ENCODE measurements around the gene NRCAM.

Gene NRCAM

DNA sequence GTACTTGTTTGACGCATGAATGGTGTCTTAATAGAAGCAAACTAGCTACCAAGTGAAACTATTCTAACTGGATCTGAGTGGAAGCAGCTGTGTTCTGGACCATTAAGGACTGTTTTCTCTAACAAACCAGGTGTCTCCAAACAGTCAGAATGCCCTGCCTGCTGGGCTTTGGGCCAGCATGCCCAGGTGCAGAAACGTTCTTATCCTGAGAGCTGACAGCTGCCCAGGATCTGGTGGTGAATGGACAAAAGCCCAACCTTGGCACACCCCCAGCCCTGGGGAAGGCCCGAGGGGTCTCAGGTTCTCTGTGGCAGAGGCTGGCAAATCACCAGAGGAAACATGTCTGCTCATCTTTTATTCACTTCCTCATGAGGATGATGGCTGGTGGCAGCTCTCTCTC, 277.8 kb downstream of the NRCAM start:
- no peak overlapping the region for H3K9ac ChIP-seq (ENCODE audit: low read length)
- no peak overlapping the region for H3K23ac ChIP-seq (ENCODE audit: low read length)
- no peak overlapping the region for H4K8ac ChIP-seq (ENCODE audit: low read depth, low read length)
- H3K4me1 ChIP-seq (ENCODE audit: control insufficient read depth, low read depth, low read length): no peaks in the 10 kb centered on the region
- no peak for DNase-seq
- H3K4me2 ChIP-seq (ENCODE audit: low read length): no peak overlapping the region
- H3K4me3 ChIP-seq (ENCODE audit: low read length): no peak overlapping the region
- H3K27ac ChIP-seq (ENCODE audit: low read depth, low read length): no peak overlapping the region
- no peaks in the 10 kb centered on the region for H3K79me2 ChIP-seq (ENCODE audit: control insufficient read depth, insufficient read depth, low read length)
- no peak overlapping the region for H2AK5ac ChIP-seq (ENCODE audit: low read length)
- no peak overlapping the region for H3K4ac ChIP-seq (ENCODE audit: low read depth, low read length)
- H2BK120ac ChIP-seq (ENCODE audit: low read depth, low read length): no peak overlapping the region
- H4K5ac ChIP-seq (ENCODE audit: low read length): no peak overlapping the region
- no peaks in the 10 kb centered on the region for H3K79me1 ChIP-seq (ENCODE audit: low read length)
- no peaks in the 10 kb centered on the region for H3K27me3 ChIP-seq (ENCODE audit: insufficient read depth, low read length, poor library complexity)
- no peak overlapping the region for H3K18ac ChIP-seq (ENCODE audit: low read length)
- H3K36me3 ChIP-seq (ENCODE audit: control insufficient read depth, insufficient read depth, low read length): no peaks in the 10 kb centered on the region
- no peak overlapping the region for H2BK15ac ChIP-seq (replicated peaks; ENCODE audit: low read depth)
- H3K56ac ChIP-seq (ENCODE audit: low read length): no peak overlapping the region
- H2BK5ac ChIP-seq (ENCODE audit: low read length): no peak overlapping the region
- no CpG with 5 or more reads among the region's 3 CpGs for WGBS (ENCODE audit: extremely low coverage, insufficient coverage, low lambda C conversion rate)

DNA sequence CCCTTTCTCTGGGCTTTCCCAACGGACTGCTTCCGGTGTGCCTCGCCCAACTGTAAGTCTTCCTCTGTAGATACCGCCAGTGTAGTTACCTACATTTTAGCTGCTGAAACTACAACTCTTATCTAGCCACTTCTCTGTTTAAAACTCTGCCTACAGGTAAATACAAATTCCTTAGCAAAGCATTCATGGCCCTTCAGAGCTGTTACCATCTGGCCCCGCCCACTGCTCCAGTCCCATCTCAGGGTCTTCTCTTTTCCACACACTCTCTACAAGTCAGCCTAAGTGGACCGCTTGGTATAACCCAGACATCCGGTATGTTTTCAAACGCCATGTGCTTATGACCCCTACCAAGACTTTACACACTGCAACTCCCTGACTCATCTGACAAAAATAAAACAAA, 285.1 kb downstream of the NRCAM start:
- Histone ChIP-seq H3K56ac (ENCODE audit: low read length) (no peak overlapping the region), H3K4me1 (ENCODE audit: control insufficient read depth, low read depth, low read length) (no peaks in the 10 kb centered on the region), H2BK120ac (ENCODE audit: low read depth, low read length) (no peak overlapping the region), H3K27me3 (ENCODE audit: insufficient read depth, low read length, poor library complexity) (no peaks in the 10 kb centered on the region), H2BK15ac (replicated peaks; ENCODE audit: low read depth) (no peak overlapping the region), H3K4me3 (ENCODE audit: low read length) (no peak overlapping the region), H3K36me3 (ENCODE audit: control insufficient read depth, insufficient read depth, low read length) (no peaks in the 10 kb centered on the region), H4K5ac (ENCODE audit: low read length) (no peak overlapping the region), H3K79me2 (ENCODE audit: control insufficient read depth, insufficient read depth, low read length) (no peaks in the 10 kb centered on the region), H2BK5ac (ENCODE audit: low read length) (no peak overlapping the region), H3K79me1 (ENCODE audit: low read length) (no peaks in the 10 kb centered on the region), H3K9ac (ENCODE audit: low read length) (no peak overlapping the region), H3K4me2 (ENCODE audit: low read length) (no peak overlapping the region), H3K23ac (ENCODE audit: low read length) (no peak overlapping the region), H3K27ac (ENCODE audit: low read depth, low read length) (no peak overlapping the region), H2AK5ac (ENCODE audit: low read length) (no peak overlapping the region), H4K8ac (ENCODE audit: low read depth, low read length) (no peak overlapping the region), H3K4ac (ENCODE audit: low read depth, low read length) (no peak overlapping the region), H3K18ac (ENCODE audit: low read length) (no peak overlapping the region)
- WGBS (ENCODE audit: extremely low coverage, insufficient coverage, low lambda C conversion rate): no CpG with 5 or more reads among the region's 8 CpGs
- peak; percentile 20 for DNase-seq

DNA sequence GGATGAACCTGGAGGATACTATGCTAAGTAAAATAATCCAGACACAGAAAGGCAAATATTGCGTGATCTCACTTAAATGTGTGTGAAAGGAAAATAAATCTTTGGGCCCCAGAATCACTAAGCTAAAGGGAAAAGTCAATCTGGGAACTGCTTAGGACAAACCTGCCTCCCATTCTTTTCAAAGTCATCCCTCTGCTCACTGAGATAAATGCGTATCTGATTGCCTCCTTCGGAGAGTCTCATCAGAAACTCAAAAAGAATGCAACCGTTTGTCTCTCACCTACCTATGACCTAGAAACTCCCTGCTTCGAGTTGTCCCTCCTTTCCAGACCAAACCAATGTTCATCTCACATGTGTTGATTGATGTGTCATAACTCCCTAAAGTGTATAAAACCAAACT, 286.0 kb downstream of the NRCAM start:
- H2BK5ac ChIP-seq (ENCODE audit: low read length): no peak overlapping the region
- no peak overlapping the region for H3K23ac ChIP-seq (ENCODE audit: low read length)
- no CpG with 5 or more reads among the region's 5 CpGs for WGBS (ENCODE audit: extremely low coverage, insufficient coverage, low lambda C conversion rate)
- no peak overlapping the region for H3K18ac ChIP-seq (ENCODE audit: low read length)
- no peaks in the 10 kb centered on the region for H3K36me3 ChIP-seq (ENCODE audit: control insufficient read depth, insufficient read depth, low read length)
- no peak overlapping the region for H3K4me3 ChIP-seq (ENCODE audit: low read length)
- no peak overlapping the region for H4K8ac ChIP-seq (ENCODE audit: low read depth, low read length)
- H4K5ac ChIP-seq (ENCODE audit: low read length): no peak overlapping the region
- no peak overlapping the region for H2AK5ac ChIP-seq (ENCODE audit: low read length)
- no peak overlapping the region for H3K9ac ChIP-seq (ENCODE audit: low read length)
- H3K27me3 ChIP-seq (ENCODE audit: insufficient read depth, low read length, poor library complexity): no peaks in the 10 kb centered on the region
- no peak overlapping the region for H3K4ac ChIP-seq (ENCODE audit: low read depth, low read length)
- no peaks in the 10 kb centered on the region for H3K79me1 ChIP-seq (ENCODE audit: low read length)
- no peak overlapping the region for H3K27ac ChIP-seq (ENCODE audit: low read depth, low read length)
- no peaks in the 10 kb centered on the region for H3K79me2 ChIP-seq (ENCODE audit: control insufficient read depth, insufficient read depth, low read length)
- no peak overlapping the region for H3K4me2 ChIP-seq (ENCODE audit: low read length)
- H3K4me1 ChIP-seq (ENCODE audit: control insufficient read depth, low read depth, low read length): no peaks in the 10 kb centered on the region
- H2BK15ac ChIP-seq (replicated peaks; ENCODE audit: low read depth): no peak overlapping the region
- peak overlapping the region; percentile 44 for H3K56ac ChIP-seq (ENCODE audit: low read length)
- peak; percentile 44 for DNase-seq
- H2BK120ac ChIP-seq (ENCODE audit: low read depth, low read length): no peak overlapping the region

DNA sequence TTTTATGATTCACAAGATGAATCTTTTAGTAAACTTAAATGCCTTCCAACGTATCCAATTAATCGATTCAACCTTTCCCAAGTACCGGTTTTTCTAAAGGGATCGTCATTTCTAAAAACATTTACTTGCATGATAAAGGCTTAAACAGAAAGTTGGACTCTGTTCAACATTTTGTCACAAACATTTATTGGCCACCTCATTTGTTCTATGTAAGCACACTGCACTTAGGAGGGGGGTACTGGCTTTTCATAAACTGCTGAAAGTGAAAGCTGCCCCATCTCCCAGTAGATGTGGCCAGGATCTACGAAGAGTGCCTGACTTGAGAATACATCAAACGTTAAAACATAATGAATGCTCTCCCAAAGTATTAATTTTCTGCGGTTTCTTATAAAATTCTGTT, 288.8 kb downstream of the NRCAM start:
- WGBS (ENCODE audit: extremely low coverage, insufficient coverage, low lambda C conversion rate): no CpG with 5 or more reads among the region's 7 CpGs
- Histone ChIP-seq H3K4me2 (ENCODE audit: low read length) (no peak overlapping the region), H4K8ac (ENCODE audit: low read depth, low read length) (no peak overlapping the region), H3K27ac (ENCODE audit: low read depth, low read length) (no peak overlapping the region), H3K79me2 (ENCODE audit: control insufficient read depth, insufficient read depth, low read length) (no peaks in the 10 kb centered on the region), H3K4me1 (ENCODE audit: control insufficient read depth, low read depth, low read length) (no peaks in the 10 kb centered on the region), H3K9ac (ENCODE audit: low read length) (no peak overlapping the region), H3K18ac (ENCODE audit: low read length) (no peak overlapping the region), H3K4ac (ENCODE audit: low read depth, low read length) (no peak overlapping the region), H3K27me3 (ENCODE audit: insufficient read depth, low read length, poor library complexity) (no peaks in the 10 kb centered on the region), H2AK5ac (ENCODE audit: low read length) (no peak overlapping the region), H3K4me3 (ENCODE audit: low read length) (no peak overlapping the region), H3K56ac (ENCODE audit: low read length) (no peak overlapping the region), H2BK15ac (replicated peaks; ENCODE audit: low read depth) (no peak overlapping the region), H2BK5ac (ENCODE audit: low read length) (no peak overlapping the region), H4K5ac (ENCODE audit: low read length) (no peak overlapping the region), H3K23ac (ENCODE audit: low read length) (no peak overlapping the region), H3K79me1 (ENCODE audit: low read length) (no peaks in the 10 kb centered on the region), H2BK120ac (ENCODE audit: low read depth, low read length) (no peak overlapping the region), H3K36me3 (ENCODE audit: control insufficient read depth, insufficient read depth, low read length) (no peaks in the 10 kb centered on the region)
- no peak for DNase-seq

DNA sequence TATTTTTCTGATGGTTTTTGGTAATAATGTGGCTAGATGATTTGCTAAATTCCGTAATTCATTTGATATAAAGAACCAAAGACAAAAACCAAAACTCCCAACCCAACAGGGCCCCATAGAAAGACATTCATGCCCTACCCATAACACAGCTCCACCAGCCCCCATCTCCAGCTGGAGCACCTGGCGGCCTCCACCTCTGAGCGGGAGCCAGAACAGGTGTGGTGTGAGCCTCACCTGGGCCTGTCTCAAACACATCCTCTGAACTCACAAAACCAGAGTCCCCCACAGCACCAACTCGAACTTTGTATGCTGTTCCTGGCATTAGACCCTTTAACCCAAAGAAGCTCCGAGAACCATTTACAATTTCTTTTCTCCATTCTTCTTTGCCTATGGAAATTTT, 289.5 kb downstream of the NRCAM start:
- Histone ChIP-seq H3K36me3 (ENCODE audit: control insufficient read depth, insufficient read depth, low read length) (no peaks in the 10 kb centered on the region), H3K9ac (ENCODE audit: low read length) (no peak overlapping the region), H3K56ac (ENCODE audit: low read length) (no peak overlapping the region), H3K79me1 (ENCODE audit: low read length) (no peaks in the 10 kb centered on the region), H3K4ac (ENCODE audit: low read depth, low read length) (no peak overlapping the region), H4K5ac (ENCODE audit: low read length) (no peak overlapping the region), H3K4me1 (ENCODE audit: control insufficient read depth, low read depth, low read length) (no peaks in the 10 kb centered on the region), H2BK5ac (ENCODE audit: low read length) (no peak overlapping the region), H3K18ac (ENCODE audit: low read length) (no peak overlapping the region), H2BK15ac (replicated peaks; ENCODE audit: low read depth) (no peak overlapping the region), H3K27ac (ENCODE audit: low read depth, low read length) (no peak overlapping the region), H3K4me2 (ENCODE audit: low read length) (no peak overlapping the region), H2BK120ac (ENCODE audit: low read depth, low read length) (no peak overlapping the region), H4K8ac (ENCODE audit: low read depth, low read length) (no peak overlapping the region), H2AK5ac (ENCODE audit: low read length) (no peak overlapping the region), H3K79me2 (ENCODE audit: control insufficient read depth, insufficient read depth, low read length) (no peaks in the 10 kb centered on the region), H3K23ac (ENCODE audit: low read length) (no peak overlapping the region), H3K27me3 (ENCODE audit: insufficient read depth, low read length, poor library complexity) (no peaks in the 10 kb centered on the region), H3K4me3 (ENCODE audit: low read length) (no peak overlapping the region)
- no CpG with 5 or more reads among the region's 5 CpGs for WGBS (ENCODE audit: extremely low coverage, insufficient coverage, low lambda C conversion rate)
- DNase-seq: no peak

DNA sequence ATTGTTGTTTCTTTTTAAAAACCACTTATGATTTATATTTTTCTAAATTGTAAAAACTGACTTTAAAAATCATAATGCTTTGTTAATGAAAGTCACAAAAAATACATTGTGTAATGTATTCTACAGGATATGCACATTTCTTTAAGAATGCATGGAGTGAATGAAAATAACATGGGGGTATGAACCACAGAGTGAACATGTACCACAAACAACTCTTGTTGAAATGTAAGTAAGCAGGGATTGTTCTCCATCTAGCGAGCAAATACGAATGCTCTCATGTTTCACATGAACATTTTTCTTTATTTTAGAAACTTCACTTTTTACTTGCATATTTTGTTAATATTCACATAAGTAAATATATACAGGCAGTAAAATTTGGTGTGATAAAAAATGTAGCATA, 290.5 kb downstream of the NRCAM start:
- H3K56ac ChIP-seq (ENCODE audit: low read length): no peak overlapping the region
- no peaks in the 10 kb centered on the region for H3K4me1 ChIP-seq (ENCODE audit: control insufficient read depth, low read depth, low read length)
- no peak overlapping the region for H3K9ac ChIP-seq (ENCODE audit: low read length)
- H4K8ac ChIP-seq (ENCODE audit: low read depth, low read length): no peak overlapping the region
- no peak overlapping the region for H3K4me2 ChIP-seq (ENCODE audit: low read length)
- H2BK15ac ChIP-seq (replicated peaks; ENCODE audit: low read depth): no peak overlapping the region
- H2AK5ac ChIP-seq (ENCODE audit: low read length): no peak overlapping the region
- no peak for DNase-seq
- no peaks in the 10 kb centered on the region for H3K79me1 ChIP-seq (ENCODE audit: low read length)
- H3K23ac ChIP-seq (ENCODE audit: low read length): no peak overlapping the region
- H2BK5ac ChIP-seq (ENCODE audit: low read length): no peak overlapping the region
- no peaks in the 10 kb centered on the region for H3K79me2 ChIP-seq (ENCODE audit: control insufficient read depth, insufficient read depth, low read length)
- no peak overlapping the region for H3K27ac ChIP-seq (ENCODE audit: low read depth, low read length)
- H3K4ac ChIP-seq (ENCODE audit: low read depth, low read length): no peak overlapping the region
- H2BK120ac ChIP-seq (ENCODE audit: low read depth, low read length): no peak overlapping the region
- H4K5ac ChIP-seq (ENCODE audit: low read length): no peak overlapping the region
- H3K18ac ChIP-seq (ENCODE audit: low read length): no peak overlapping the region
- H3K4me3 ChIP-seq (ENCODE audit: low read length): no peak overlapping the region
- no peaks in the 10 kb centered on the region for H3K36me3 ChIP-seq (ENCODE audit: control insufficient read depth, insufficient read depth, low read length)
- no CpG with 5 or more reads among the region's 2 CpGs for WGBS (ENCODE audit: extremely low coverage, insufficient coverage, low lambda C conversion rate)
- no peaks in the 10 kb centered on the region for H3K27me3 ChIP-seq (ENCODE audit: insufficient read depth, low read length, poor library complexity)
